GM23248 (cell line): ENCODE measurements around the gene WFS1. TPM values are rescaled to one million over a fixed set of nuclear protein-coding genes. Genes with fewer than 3 reads are reported as not detected.

Source experiments
- DNase-seq: peaks from one replicate; pipeline ENCODE4 v3.0.0-alpha.2; 2015
- H2AFZ ChIP-seq: fragments of 200-600 bp; sonication (generic); 2 replicates; pipeline ENCODE4 v1.6.1; 2016; ENCODE audit warnings: antibody characterized with exemption
- H3F3A ChIP-seq: fragments of 200-600 bp; sonication (generic); 2 replicates; pipeline ENCODE4 v1.6.1; 2016; ENCODE audit warnings: mild to moderate bottlenecking, antibody characterized with exemption, mixed run types; ENCODE audit not compliant: insufficient read depth
- H3K27ac ChIP-seq: fragments of 200-600 bp; sonication (generic); 2 replicates; pipeline ENCODE4 v1.5.1; 2016; ENCODE audit warnings: mild to moderate bottlenecking
- H3K27me3 ChIP-seq: fragments of 200-600 bp; sonication (generic); replicated peaks from 2 replicates; pipeline ENCODE4 v1.6.1; 2016; ENCODE audit warnings: mild to moderate bottlenecking; ENCODE audit not compliant: insufficient read depth
- H3K36me3 ChIP-seq: fragments of 200-600 bp; sonication (generic); 2 replicates; pipeline ENCODE4 v1.6.1; 2016; ENCODE audit warnings: low read depth, mild to moderate bottlenecking
- H3K4me1 ChIP-seq: fragments of 200-600 bp; sonication (generic); 2 replicates; pipeline ENCODE4 v1.6.1; 2016; ENCODE audit warnings: mild to moderate bottlenecking; ENCODE audit not compliant: insufficient read depth
- H3K4me2 ChIP-seq: fragments of 200-600 bp; sonication (generic); one replicate; pipeline ENCODE4 v1.6.1; 2016; ENCODE audit warnings: mild to moderate bottlenecking; ENCODE audit not compliant: unreplicated experiment
- H3K4me3 ChIP-seq: fragments of 200-600 bp; sonication (generic); 2 replicates; pipeline ENCODE4 v1.5.1; 2016; ENCODE audit warnings: mild to moderate bottlenecking
- H3K79me2 ChIP-seq: fragments of 200-600 bp; sonication (generic); 2 replicates; pipeline ENCODE4 v1.6.1; 2016; ENCODE audit warnings: mild to moderate bottlenecking; ENCODE audit not compliant: insufficient read depth
- H3K9ac ChIP-seq: fragments of 200-600 bp; sonication (generic); 2 replicates; pipeline ENCODE4 v1.6.1; 2016; ENCODE audit warnings: mild to moderate bottlenecking
- H3K9me2 ChIP-seq: fragments of 200-600 bp; sonication (generic); 2 replicates; pipeline ENCODE4 v1.6.1; 2016; ENCODE audit warnings: mixed run types, mild to moderate bottlenecking, moderate library complexity; ENCODE audit not compliant: insufficient read depth
- H3K9me3 ChIP-seq: fragments of 200-600 bp; sonication (generic); one replicate; pipeline ENCODE4 v1.6.1; 2017; ENCODE audit warnings: low read depth
- H4K20me1 ChIP-seq: fragments of 200-600 bp; sonication (generic); 2 replicates; pipeline ENCODE4 v1.6.0; 2016; ENCODE audit not compliant: insufficient read depth
- EZH2 ChIP-seq: fragments of 200-600 bp; sonication (generic); IDR thresholded peaks from 2 replicates; pipeline ENCODE4 v1.6.1; 2018; ENCODE audit warnings: antibody characterized with exemption, mild to moderate bottlenecking; ENCODE audit not compliant: insufficient read depth, poor library complexity, severe bottlenecking
- EZH2phosphoT487 ChIP-seq: fragments of 200-600 bp; sonication (generic); IDR thresholded peaks from 2 replicates; pipeline ENCODE4 v1.6.1; 2018; ENCODE audit warnings: antibody characterized with exemption, moderate library complexity, mild to moderate bottlenecking, low read depth; ENCODE audit not compliant: insufficient read depth
- WGBS, 2 experiments: methylation state at CpG; one replicate each; pipeline ENCODE4 v1.1.6; 2015 to 2017; ENCODE audit warnings: low lambda C conversion rate in 2 of 2, low coverage in 1 of 2; ENCODE audit errors: missing lambda C conversion rate in 2 of 2; 5-methylcytosine and 5-hydroxymethylcytosine counted together
- in situ Hi-C: fragments of 300-500 bp; cut with MboI; formaldehyde crosslinking; loops from 2 replicates; pipeline ENCODE4 v1.15.0; 2020
- polyA plus RNA-seq: library from polyadenylated mRNA; unstranded; fragments of >200 nt; fragmentation: Nextera tagmentation; extraction: Ambion mirVana; gene quantifications from 2 replicates; pipeline ENCODE4 v1.2.1, GENCODE V29; 2016
- total RNA-seq: library from RNA; depleted of rRNA; stranded (reverse); fragments of >200 nt; shearing (Covaris generic); gene quantifications from 2 replicates; pipeline ENCODE4 v1.2.3, GENCODE V29; 2014

The WFS1 gene
- total and polyA plus RNA-seq, 2 experiments from 2014 or later = 24.2 to 24.4 TPM

- Histone ChIP-seq H3K4me2 (no peak overlapping the region), H3K9ac (no peak overlapping the region), H3K9me3 (no peaks in the 10 kb centered on the region), H3K27me3 (peaks cover 26% of the 10 kb centered on the region; the same call in 1 of the 2 replicates), H3K27ac (no peak overlapping the region), H3K4me3 (peak overlapping the region; percentile 10; the same call in 1 of the 2 replicates), H3K36me3 (no peaks in the 10 kb centered on the region), H2AFZ (peak overlapping the region; percentile 39), H3K9me2 (no peaks in the 10 kb centered on the region), H3F3A (no peaks in the 10 kb centered on the region), H4K20me1 (no peaks in the 10 kb centered on the region), H3K4me1 (no peaks in the 10 kb centered on the region; the same call in 1 of the 2 replicates), H3K79me2 (no peaks in the 10 kb centered on the region)
- DNase-seq = peak; percentile 79
- TF ChIP-seq EZH2phosphoT487 = no peak
- WGBS, 2 experiments = 18 to 21% methylated on average over 22 of the region's 22 CpGs
- in situ Hi-C loops = loop anchor here (5.0 kb wide), 1 partner anchor 58 kb away; the partner anchor contains the start of gene WFS1
Measured at GRCh38 chr4:6324999-6325787, 55.5 kb downstream of the WFS1 start.

DNA sequence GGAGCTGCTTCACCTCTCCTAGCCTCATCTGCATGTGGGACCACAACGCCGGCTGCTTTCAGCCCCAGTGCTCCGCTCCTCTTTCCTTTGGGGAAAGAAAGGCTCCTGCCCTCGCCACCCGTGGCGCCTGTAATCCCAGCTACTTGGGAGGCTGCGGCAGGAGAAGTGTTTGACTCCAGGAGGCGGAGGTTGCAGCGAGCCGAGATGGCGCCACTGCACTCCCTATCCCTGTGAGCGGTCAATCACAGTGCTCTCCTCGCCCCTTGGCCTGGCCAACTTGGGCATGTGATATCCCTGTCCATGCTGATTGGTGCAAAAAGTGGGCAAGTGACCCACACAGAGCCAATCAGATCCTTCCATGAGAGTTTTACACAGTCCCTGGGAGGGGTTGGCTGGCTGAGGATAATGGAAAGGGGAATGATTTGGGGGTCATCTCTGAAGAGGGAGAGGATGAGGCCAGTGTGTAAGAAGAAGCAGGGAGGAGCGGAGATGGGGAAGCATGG is 56.2 kb downstream of the WFS1 start:
- Histone ChIP-seq H3K36me3 (no peaks in the 10 kb centered on the region), H3K4me3 (no peak overlapping the region), H4K20me1 (no peaks in the 10 kb centered on the region), H2AFZ (no peak overlapping the region), H3K27me3 (peaks cover 25% of the 10 kb centered on the region; the same call in 1 of the 2 replicates), H3K4me1 (no peaks in the 10 kb centered on the region; the same call in 1 of the 2 replicates), H3K9ac (no peak overlapping the region), H3K9me2 (no peaks in the 10 kb centered on the region), H3K27ac (no peak overlapping the region), H3K79me2 (no peaks in the 10 kb centered on the region), H3F3A (no peaks in the 10 kb centered on the region), H3K4me2 (no peak overlapping the region), H3K9me3 (no peaks in the 10 kb centered on the region)
- in situ Hi-C loops = loop anchor here (5.0 kb wide), 1 partner anchor 59 kb away; the partner anchor contains the start of gene WFS1
- no peak for TF ChIP-seq EZH2phosphoT487
- TF ChIP-seq EZH2 = no peak
- DNase-seq = no peak
- WGBS, 2 experiments = 75 to 77% methylated on average over 14 of the region's 14 CpGs

DNA sequence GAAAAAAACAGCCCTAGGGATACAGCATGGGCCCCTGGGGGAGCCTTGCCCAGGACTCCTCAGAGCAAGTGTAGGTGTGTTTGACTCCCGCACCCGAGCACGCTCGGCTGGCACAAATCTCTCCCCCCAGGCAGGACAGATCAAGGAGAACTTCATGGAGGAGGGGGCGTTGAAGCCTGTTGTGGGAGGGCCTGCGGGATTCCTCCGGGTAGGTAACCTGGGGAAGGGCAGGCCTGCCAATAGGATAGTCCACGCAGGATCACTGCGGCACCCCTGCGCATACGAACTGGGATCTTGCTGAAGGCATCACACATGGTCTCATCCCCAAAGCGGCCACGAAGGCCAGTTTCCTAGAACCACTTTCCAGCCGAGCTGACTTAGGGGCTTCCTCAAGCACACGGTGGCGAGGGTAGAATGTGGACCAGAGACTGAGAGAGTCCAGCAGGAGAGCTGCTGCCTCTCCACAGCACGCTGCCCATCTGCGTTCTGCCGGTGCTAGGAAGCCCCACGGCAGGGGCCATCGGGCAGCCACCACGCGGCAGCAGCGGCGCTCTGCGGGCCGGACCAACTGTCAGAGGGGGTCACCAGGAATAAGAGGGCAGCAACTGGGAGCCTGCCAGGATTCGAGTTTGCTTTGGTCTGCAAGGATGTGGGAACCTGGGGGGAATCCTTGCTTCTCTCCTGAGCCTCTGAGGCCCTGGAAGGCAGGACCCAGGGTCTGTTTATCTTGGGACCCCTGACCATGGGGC is 56.8 kb downstream of the WFS1 start:
- in situ Hi-C loops = loop anchor here (5.0 kb wide), 1 partner anchor 59 kb away; the partner anchor contains the start of gene WFS1
- H4K20me1 ChIP-seq = no peaks in the 10 kb centered on the region
- H3K4me2 ChIP-seq = no peak overlapping the region
- DNase-seq = no peak
- no peak overlapping the region for H3K27ac ChIP-seq
- no peaks in the 10 kb centered on the region for H3K79me2 ChIP-seq
- H3K4me1 ChIP-seq = no peaks in the 10 kb centered on the region; the same call in 1 of the 2 replicates
- H3K9ac ChIP-seq = no peak overlapping the region
- H3K4me3 ChIP-seq = no peak overlapping the region
- no peaks in the 10 kb centered on the region for H3K9me2 ChIP-seq
- H3K27me3 ChIP-seq = peaks cover 19% of the 10 kb centered on the region; the same call in 1 of the 2 replicates
- WGBS, 2 experiments = 83 to 87% methylated on average over 27 to 28 of the region's 28 CpGs
- no peaks in the 10 kb centered on the region for H3K9me3 ChIP-seq
- H3K36me3 ChIP-seq = no peaks in the 10 kb centered on the region
- TF ChIP-seq EZH2 = no peak
- TF ChIP-seq EZH2phosphoT487 = no peak
- no peaks in the 10 kb centered on the region for H3F3A ChIP-seq
- no peak overlapping the region for H2AFZ ChIP-seq

DNA sequence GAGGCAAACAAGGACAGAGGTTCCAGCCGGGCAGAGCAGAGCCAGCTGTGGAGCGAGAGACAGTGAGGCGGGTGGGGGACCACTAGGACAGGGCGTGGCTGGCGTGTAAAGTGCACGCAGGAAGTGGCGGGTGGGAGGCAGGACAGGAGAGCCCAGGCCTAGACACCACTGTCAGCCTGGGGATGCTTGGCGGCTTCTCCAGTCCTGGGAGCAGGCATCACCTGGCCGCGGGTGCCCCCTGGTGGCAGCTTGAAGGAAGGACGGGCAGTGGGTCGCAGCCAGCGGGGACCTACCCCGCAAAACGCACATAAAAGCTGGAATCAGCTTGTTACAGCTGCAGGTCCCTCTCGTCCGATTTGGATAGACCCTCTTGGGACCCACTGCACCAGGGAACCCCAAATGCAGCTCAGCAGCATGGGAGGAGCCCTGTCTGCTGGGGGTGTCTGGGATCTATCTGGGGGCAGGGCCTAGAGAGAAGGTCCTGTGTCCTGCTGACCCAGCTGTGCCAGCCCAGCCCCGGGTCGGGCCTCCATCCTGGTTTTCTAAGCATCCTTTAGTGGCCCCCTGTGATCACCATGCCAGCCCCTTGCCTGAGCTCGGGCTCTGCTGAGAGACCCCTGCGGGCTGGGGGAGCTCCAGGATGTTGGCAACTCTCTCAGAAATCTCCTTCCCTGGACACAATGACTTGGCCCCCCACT is 57.7 kb downstream of the WFS1 start:
- no peak overlapping the region for H2AFZ ChIP-seq
- DNase-seq = peak; percentile 77
- no peak overlapping the region for H3K4me3 ChIP-seq
- no peaks in the 10 kb centered on the region for H3F3A ChIP-seq
- H3K9ac ChIP-seq = no peak overlapping the region
- TF ChIP-seq EZH2 (no peak), EZH2phosphoT487 (no peak)
- in situ Hi-C loops = loop anchor here (5.0 kb wide), 1 partner anchor 60 kb away; the partner anchor contains the start of gene WFS1
- 16% methylated on average over 19 to 21 of the region's 21 CpGs for WGBS, 2 experiments
- no peak overlapping the region for H3K27ac ChIP-seq
- no peaks in the 10 kb centered on the region for H4K20me1 ChIP-seq
- H3K9me3 ChIP-seq = no peaks in the 10 kb centered on the region
- H3K27me3 ChIP-seq = peaks cover 16% of the 10 kb centered on the region; the same call in 1 of the 2 replicates
- no peaks in the 10 kb centered on the region for H3K36me3 ChIP-seq
- H3K4me2 ChIP-seq = no peak overlapping the region
- no peaks in the 10 kb centered on the region for H3K9me2 ChIP-seq
- H3K4me1 ChIP-seq = no peaks in the 10 kb centered on the region; the same call in 1 of the 2 replicates
- H3K79me2 ChIP-seq = no peaks in the 10 kb centered on the region
